K562 (cell line): Measurements from ENCODE around the gene NBPF11. TPM values are rescaled to one million over a fixed set of nuclear protein-coding genes. Genes with fewer than 3 reads are reported as not detected.
A peak's percentile ranks its signal among the peaks of the same experiment; 100 is the strongest.
"Not testable (repeated sequence)": the region's sequence is repeated elsewhere in the genome, so short reads cannot be mapped to it uniquely, and the experiment has no call there.

Experiments
- ATAC-seq: fragments of 200-7000 bp; cut with Tn5 transposase; 3 replicates; pipeline ENCODE4 v1.9.1; 2020; ENCODE audit warnings: moderate library complexity
- BruUV-seq: library from RNA; stranded (reverse); fragments of 400-500 nt; replicated peaks from 2 replicates; lab custom pipeline; 2021; lab: Mats Ljungman, UMichigan
- CTCF ChIA-PET: fragments of 300-600 bp; formaldehyde crosslinking; extraction: SDS; loops from one replicate; lab custom pipeline; 2021; ENCODE audit warnings: low intra/inter-chr PET ratio; lab: Yijun Ruan, JAX
- POLR2A ChIA-PET: fragments of 300-600, 350-650 bp; sonication (Branson Sonifier 250); formaldehyde crosslinking; extraction: SDS; loops from one replicate; lab custom pipeline; 2021; ENCODE audit warnings: antibody characterized with exemption, inconsistent platforms; lab: Yijun Ruan, JAX
- DNase-seq, 4 experiments: peaks; one replicate each; pipeline versions ENCODE4 v3.0.0 to v3.0.0-alpha.2; 2011 to 2018; ENCODE audit warnings: low spot score in 3 of 4, mixed read lengths in 3 of 4; ENCODE audit errors: extremely low read depth in 1 of 4
- FAIRE-seq: peaks from 2 replicates; lab custom pipeline; 2011; peaks lifted over from hg19 to GRCh38; lab: Jason Lieb, UNC
- H2AFZ ChIP-seq: 2 replicates; pipeline ENCODE4 v1.6.0; 2011; ENCODE audit warnings: low read depth, low read length, control low read depth, inconsistent platforms
- H3K27ac ChIP-seq: fragments of 200-600 bp; 3 replicates; pipeline ENCODE4 v1.8.0; 2011; ENCODE audit warnings: low read depth, mild to moderate bottlenecking, control low read depth, inconsistent platforms, low read length, moderate library complexity, mixed read lengths; ENCODE audit errors: extremely low read depth
- H3K27me3 ChIP-seq, 2 experiments: fragments of 300-600 bp in 1 of 2; 2 replicates in 1 of 2; 3 replicates in 1 of 2; pipeline versions ENCODE4 v1.6.0 to v1.8.0; 2011; ENCODE audit warnings: inconsistent platforms in 2 of 2, low read length in 2 of 2, mild to moderate bottlenecking in 1 of 2, mixed read lengths in 1 of 2, moderate library complexity in 1 of 2; ENCODE audit not compliant: control insufficient read depth in 2 of 2, insufficient read depth in 2 of 2
- H3K36me3 ChIP-seq: fragments of 300-600 bp; 3 replicates; pipeline ENCODE4 v1.8.0; 2011; ENCODE audit warnings: mild to moderate bottlenecking, low read length, inconsistent platforms; ENCODE audit not compliant: control insufficient read depth, insufficient read depth
- H3K4me1 ChIP-seq, 2 experiments: fragments of 200-600 bp in 1 of 2; replicated peaks in 1 of 2; 2 replicates in 1 of 2; 3 replicates in 1 of 2; pipeline versions ENCODE4 v1.5.1 to v1.8.0; 2011; ENCODE audit warnings: inconsistent platforms in 2 of 2, low read length in 2 of 2, mild to moderate bottlenecking in 1 of 2, mixed read lengths in 1 of 2, moderate library complexity in 1 of 2; ENCODE audit not compliant: control insufficient read depth in 2 of 2, insufficient read depth in 2 of 2
- H3K4me2 ChIP-seq: 2 replicates; pipeline ENCODE4 v1.6.1; 2011; ENCODE audit warnings: low read length, control low read depth, inconsistent platforms, mixed read lengths; ENCODE audit not compliant: insufficient read depth
- H3K4me3 ChIP-seq: fragments of 200-600 bp; sonication (generic), shearing (Covaris generic); 2 replicates; pipeline ENCODE4 v1.5.1; 2016; ENCODE audit warnings: control low read depth, inconsistent platforms
- H3K79me2 ChIP-seq: fragments of 200-600 bp; 3 replicates; pipeline ENCODE4 v1.8.0; 2011; ENCODE audit warnings: low read length, inconsistent platforms; ENCODE audit not compliant: control insufficient read depth, insufficient read depth
- H3K9ac ChIP-seq, 2 experiments: 2 replicates each; pipeline versions ENCODE4 v1.6.0 to v1.6.1; 2011; ENCODE audit warnings: low read depth in 2 of 2, low read length in 2 of 2, control low read depth in 1 of 2, inconsistent platforms in 1 of 2, mild to moderate bottlenecking in 1 of 2, mixed read lengths in 1 of 2; ENCODE audit not compliant: insufficient read depth in 1 of 2
- H3K9me1 ChIP-seq: one replicate; pipeline ENCODE4 v1.6.0; 2011; ENCODE audit warnings: inconsistent platforms, mild to moderate bottlenecking, low read length, moderate library complexity; ENCODE audit not compliant: control insufficient read depth, insufficient read depth
- H3K9me3 ChIP-seq: replicated peaks from 2 replicates; pipeline ENCODE4 v1.5.1; 2011; ENCODE audit warnings: low read depth, low read length, inconsistent platforms; ENCODE audit not compliant: control insufficient read depth, insufficient read depth
- H4K20me1 ChIP-seq: replicated peaks from 2 replicates; pipeline ENCODE4 v1.6.1; 2011; ENCODE audit warnings: low read length, inconsistent platforms, mixed read lengths; ENCODE audit not compliant: control insufficient read depth, insufficient read depth
- CBFA2T2 ChIP-seq: fragments of 450-650 bp; conservative IDR thresholded peaks from 2 replicates; pipeline ENCODE4 v1.6.1; 2017; ENCODE audit warnings: mild to moderate bottlenecking
- CBFA2T3 ChIP-seq: fragments of 450-650 bp; IDR thresholded peaks from 2 replicates; pipeline ENCODE4 v1.6.1; 2017
- E2F3 ChIP-seq: fragments of 250-450 bp; sonication (Bioruptor Pico); IDR thresholded peaks from 2 replicates; pipeline ENCODE4 v1.4.0; 2020; ENCODE audit warnings: mild to moderate bottlenecking
- EP300 ChIP-seq: IDR thresholded peaks from 2 replicates; pipeline ENCODE4 v1.6.1; 2012; ENCODE audit warnings: low read length, improper control_type of control experiment
- KAT7 ChIP-seq: sonication (generic); formaldehyde crosslinking; IDR thresholded peaks from 2 replicates; pipeline ENCODE4 v1.8.0; 2022; ENCODE audit warnings: missing genetic modification reagents, mild to moderate bottlenecking, borderline replicate concordance
- LEF1 ChIP-seq: fragments of 450-650 bp; IDR thresholded peaks from 2 replicates; pipeline ENCODE4 v1.6.1; 2016; ENCODE audit warnings: mild to moderate bottlenecking
- MXI1 ChIP-seq: IDR thresholded peaks from 2 replicates; pipeline ENCODE4 v1.6.1; 2011; ENCODE audit warnings: low read depth, mild to moderate bottlenecking, improper control_type of control experiment, low read length
- NCOR1 ChIP-seq: fragments of 450-650 bp; IDR thresholded peaks from 2 replicates; pipeline ENCODE4 v1.6.1; 2016; ENCODE audit warnings: mild to moderate bottlenecking, moderate library complexity
- NFIC ChIP-seq: fragments of 450-650 bp; IDR thresholded peaks from 2 replicates; pipeline ENCODE4 v1.6.1; 2017; ENCODE audit warnings: mild to moderate bottlenecking, inconsistent platforms
- PKNOX1 ChIP-seq: fragments of 450-650 bp; IDR thresholded peaks from 2 replicates; pipeline ENCODE4 v1.6.1; 2016
- SMAD2 ChIP-seq: fragments of 150-350 bp; IDR thresholded peaks from 2 replicates; pipeline ENCODE4 v1.6.1; 2014; ENCODE audit warnings: low read depth, mild to moderate bottlenecking, low read length
- TCF3 ChIP-seq: sonication (generic); formaldehyde crosslinking; IDR thresholded peaks from 2 replicates; pipeline ENCODE4 v1.4.0; 2020; ENCODE audit warnings: mild to moderate bottlenecking, missing genetic modification reagents
- ZKSCAN1 ChIP-seq: fragments of 150-350 bp; IDR thresholded peaks from 2 replicates; pipeline ENCODE4 v1.6.1; 2016; ENCODE audit warnings: low read depth, low read length
- ZNF12 ChIP-seq: sonication (generic); formaldehyde crosslinking; IDR thresholded peaks from 2 replicates; pipeline ENCODE4 v1.4.0; 2020; ENCODE audit warnings: mild to moderate bottlenecking, missing genetic modification reagents
- ZNF584 ChIP-seq: fragments of 200-800 bp; sonication (Bioruptor generic); IDR thresholded peaks from 2 replicates; pipeline ENCODE4 v1.6.1; 2016; ENCODE audit warnings: low read depth, mild to moderate bottlenecking, missing genetic modification characterization, missing compliant biosample characterization
- WGBS: fragments of 100-300 bp; shearing (Covaris generic); methylation state at CpG from one replicate; pipeline ENCODE4 v1.1.6; 2016; ENCODE audit warnings: low coverage, mixed read lengths; ENCODE audit not compliant: insufficient coverage; ENCODE audit errors: missing lambda C conversion rate; 5-methylcytosine and 5-hydroxymethylcytosine counted together
- in situ Hi-C: fragments of 300-500 bp; cut with MboI; formaldehyde crosslinking; loops from 4 replicates; pipeline ENCODE4 v1.15.0; 2018; ENCODE audit warnings: inconsistent platforms, mixed read lengths
- intact Hi-C: fragments of 100-400 bp; cut with micrococcal nuclease; formaldehyde crosslinking; loops from 2 replicates; pipeline ENCODE4 v1.14.2; 2022
- polyA plus RNA-seq, 8 experiments: library from polyadenylated mRNA; depleted of rRNA in 4 of 8; stranded (reverse) in 5 of 8; unstranded in 3 of 8; fragments of >200 nt; fragmentation: Nextera tagmentation in 2 of 8; fragmentation: Illumina TruSeq in 1 of 8; extraction: Ambion mirVana in 2 of 8; extraction: Trizol in 1 of 8; gene quantifications; 2 replicates each; pipeline versions ENCODE4 v1.2.1 to v1.2.3, GENCODE V29; 2011 to 2014; ENCODE audit warnings: inconsistent platforms in 1 of 8, missing spikeins in 1 of 8
- total RNA-seq, 7 experiments: library from RNA; depleted of rRNA in 6 of 7; stranded (reverse); fragments of >200 nt in 6 of 7; fragmentation: Illumina TruSeq in 2 of 7; extraction: Trizol in 2 of 7; gene quantifications; 2 replicates each; pipeline versions ENCODE4 v1.2.1 to v1.2.3, GENCODE V29; 2011 to 2021; ENCODE audit warnings: low replicate concordance in 1 of 7
- TF ChIP-seq, protein P1 (sequence below): IDR thresholded peaks from 2 replicates; pipeline ENCODE4 v1.6.1; 2016; ENCODE audit warnings: missing genetic modification characterization, missing compliant biosample characterization

Gene NBPF11
- total and polyA plus RNA-seq, 9 of the 15 experiments (the other 6 are each of a cell fraction or from before 2014, with no cell fraction given), result 2.8 to 17.0 (median 8.0) TPM

DNA sequence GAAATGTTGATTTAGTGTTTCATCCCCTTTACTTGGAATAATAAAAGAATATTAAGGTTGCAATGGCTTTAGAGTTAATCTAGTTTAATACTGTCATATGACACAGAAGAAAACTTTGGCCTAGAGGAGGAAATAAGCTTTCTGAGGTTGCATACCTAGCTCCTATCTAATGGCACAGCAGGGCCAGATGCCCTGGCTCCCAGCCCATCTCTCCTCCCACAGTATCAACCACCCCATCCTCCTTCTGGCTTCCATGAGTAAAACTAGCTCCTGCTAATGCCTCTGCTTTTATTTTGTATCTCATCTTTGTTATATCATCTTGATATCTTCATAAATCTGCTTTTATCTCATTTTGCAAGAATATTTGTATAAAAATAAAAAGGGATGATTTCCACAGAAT is 19.9 kb upstream of the NBPF11 start:
- H3K36me3 ChIP-seq, H3K4me2 ChIP-seq: not testable (repeated sequence)

GRCh38 chr1:148166558-148167492 is 14.7 kb upstream of the NBPF11 start:
- BruUV-seq, result no TSS peak
- H3K9me1 ChIP-seq, result no peaks in the 10 kb centered on the region
- no peaks in the 10 kb centered on the region for H3K9me3 ChIP-seq
- in situ Hi-C loops, result loop anchor here (10.0 kb wide), 1 partner anchor 78 kb away; no protein-coding TSS in a partner anchor
- no peak overlapping the region for H3K4me2 ChIP-seq
- H3K4me1 ChIP-seq, result peaks cover 0 to 4% of the 10 kb centered on the region in 2 experiments; a peak in 1 of 5 replicates
- no peaks in the 10 kb centered on the region for H3K79me2 ChIP-seq
- DNase-seq (peak in 2 of 4 experiments; percentile 4 to 11), FAIRE-seq (no peak), ATAC-seq (no peak)
- H3K9ac ChIP-seq, result no peak overlapping the region
- CTCF ChIA-PET, result no interaction called here
- intact Hi-C loops, result no loop called here
- POLR2A ChIA-PET, result no interaction called here
- H3K27me3 ChIP-seq, result no peaks in the 10 kb centered on the region
- no peak overlapping the region for H3K4me3 ChIP-seq
- WGBS, result 57% methylated on average over 4 of the region's 4 CpGs
- no peak overlapping the region for H3K27ac ChIP-seq
- H2AFZ ChIP-seq, result no peak overlapping the region
- peaks cover 2% of the 10 kb centered on the region; the same call in 1 of the 3 replicates for H3K36me3 ChIP-seq
- H4K20me1 ChIP-seq, result no peaks in the 10 kb centered on the region
- no peak for TF ChIP-seq EP300
- no peak for TF ChIP-seq ZKSCAN1
- 0 out of 2 replicates have a peak, but pooled peaks have one; percentile 20 for TF ChIP-seq PKNOX1
- no peak for TF ChIP-seq MXI1
- TF ChIP-seq LEF1, result no peak
- peak; percentile 35 for TF ChIP-seq CBFA2T3
- TF ChIP-seq E2F3, result no peak
- no peak for TF ChIP-seq SMAD2
- no peak for TF ChIP-seq ZNF12 (CRISPR knock-in tag)
- TF ChIP-seq, protein P1, sequence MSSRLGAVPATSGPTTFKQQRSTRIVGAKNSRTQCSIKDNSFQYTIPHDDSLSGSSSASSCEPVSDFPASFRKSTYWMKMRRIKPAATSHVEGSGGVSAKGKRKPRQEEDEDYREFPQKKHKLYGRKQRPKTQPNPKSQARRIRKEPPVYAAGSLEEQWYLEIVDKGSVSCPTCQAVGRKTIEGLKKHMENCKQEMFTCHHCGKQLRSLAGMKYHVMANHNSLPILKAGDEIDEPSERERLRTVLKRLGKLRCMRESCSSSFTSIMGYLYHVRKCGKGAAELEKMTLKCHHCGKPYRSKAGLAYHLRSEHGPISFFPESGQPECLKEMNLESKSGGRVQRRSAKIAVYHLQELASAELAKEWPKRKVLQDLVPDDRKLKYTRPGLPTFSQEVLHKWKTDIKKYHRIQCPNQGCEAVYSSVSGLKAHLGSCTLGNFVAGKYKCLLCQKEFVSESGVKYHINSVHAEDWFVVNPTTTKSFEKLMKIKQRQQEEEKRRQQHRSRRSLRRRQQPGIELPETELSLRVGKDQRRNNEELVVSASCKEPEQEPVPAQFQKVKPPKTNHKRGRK (tag), result no peak
- no peak for TF ChIP-seq ZNF584 (CRISPR knock-in tag)
- TF ChIP-seq KAT7 (CRISPR knock-in tag), result no peak

More for the DNA sequence above, 19.9 kb upstream of the NBPF11 start:
- H4K20me1 ChIP-seq, H3K27ac ChIP-seq, H3K9me3 ChIP-seq, H3K4me1 ChIP-seq, in situ Hi-C loops, H3K4me3 ChIP-seq, H3K9me1 ChIP-seq, H2AFZ ChIP-seq, BruUV-seq, POLR2A ChIA-PET, CTCF ChIA-PET, H3K79me2 ChIP-seq, FAIRE-seq, H3K27me3 ChIP-seq, intact Hi-C loops, ATAC-seq, H3K9ac ChIP-seq: not testable (repeated sequence)
- TF ChIP-seq NFIC (peak; percentile 70), CBFA2T2 (peak; percentile 54), NCOR1 (peak; percentile 32; the same call in 1 of the 2 replicates), CBFA2T3 (peak; percentile 65), TCF3 (CRISPR knock-in tag) (0 out of 2 replicates have a peak, but pooled peaks have one; percentile 16)
- peak in 3 of 4 experiments; percentile 11 to 38 (median 19) for DNase-seq
